CD4-positive, alpha-beta T cell treated with Interleukin-6 for 4 hours (primary cell): ENCODE data around the gene AXIN1.
"Not testable (repeated sequence)": the region's sequence is repeated elsewhere in the genome, so short reads cannot be mapped to it uniquely, and the experiment has no call there.

Experiments
- DNase-seq: peaks from one replicate; pipeline ENCODE4 v3.0.0-alpha.2; 2020; ENCODE audit warnings: mixed read lengths

AXIN1 gene

GRCh38 chr16:352547-353403, at the start of gene AXIN1:
Gene AXIN1 (minus strand): TSS chr16:352723. CDS start chr16:347025, 5,698 bp downstream.
- DNase-seq: peak; percentile 100

- DNase-seq: peak; percentile 99
These were observed 49.2 kb upstream of the AXIN1 start, which contains the start of gene DECR2 for GRCh38 chr16:401468-402348. Gene DECR2 (plus strand): TSS chr16:401885. CDS start chr16:401964, 79 bp downstream.

GRCh38 chr16:400061-400591, 47.6 kb upstream of the AXIN1 start:
- no peak for DNase-seq

GRCh38 chr16:399340-400019, 47.0 kb upstream of the AXIN1 start:
- DNase-seq: no peak

- no peak for DNase-seq
These were observed 46.2 kb upstream of the AXIN1 start for GRCh38 chr16:398561-399339.

- DNase-seq: peak; percentile 34
These were observed 45.3 kb upstream of the AXIN1 start for GRCh38 chr16:397736-398332.

- DNase-seq: peak; percentile 51
These were observed 44.7 kb upstream of the AXIN1 start, which contains the start of gene NME4 for GRCh38 chr16:397135-397661. Gene NME4 (plus strand): TSS chr16:397199. CDS start chr16:397223, 24 bp downstream.

GRCh38 chr16:396605-397004, 44.1 kb upstream of the AXIN1 start:
- DNase-seq: peak; percentile 20

- DNase-seq: no peak
These were observed 43.7 kb upstream of the AXIN1 start for GRCh38 chr16:396199-396598.

GRCh38 chr16:392450-393030, 40.0 kb upstream of the AXIN1 start:
- no peak for DNase-seq

- DNase-seq: peak; percentile 78
These were observed 39.4 kb upstream of the AXIN1 start for GRCh38 chr16:391885-392335.

GRCh38 chr16:389352-389751, 36.8 kb upstream of the AXIN1 start:
- DNase-seq: no peak

GRCh38 chr16:387761-388666, 35.5 kb upstream of the AXIN1 start:
- DNase-seq: not testable (repeated sequence)

GRCh38 chr16:386641-387156, 34.2 kb upstream of the AXIN1 start:
- no peak for DNase-seq

GRCh38 chr16:383326-384051, 31.0 kb upstream of the AXIN1 start:
- DNase-seq: peak; percentile 72

GRCh38 chr16:381789-382717, 29.5 kb upstream of the AXIN1 start, which contains the start of gene PGAP6:
Gene PGAP6 (minus strand): TSS chr16:381978. CDS start chr16:381821, 157 bp downstream.
- peak; percentile 80 for DNase-seq
